ENCODE measurements around the gene BHLHE40. TPM values are rescaled to one million over a fixed set of nuclear protein-coding genes. Genes with fewer than 3 reads are reported as not detected.
A peak's percentile ranks its signal among the peaks of the same experiment; 100 is the strongest.

The BHLHE40 gene
- total and polyA plus RNA-seq, 2 donors (not counting 3 experiments of a cell fraction or from before 2014, with no cell fraction given): 40.3 to 57.9 TPM

DNA sequence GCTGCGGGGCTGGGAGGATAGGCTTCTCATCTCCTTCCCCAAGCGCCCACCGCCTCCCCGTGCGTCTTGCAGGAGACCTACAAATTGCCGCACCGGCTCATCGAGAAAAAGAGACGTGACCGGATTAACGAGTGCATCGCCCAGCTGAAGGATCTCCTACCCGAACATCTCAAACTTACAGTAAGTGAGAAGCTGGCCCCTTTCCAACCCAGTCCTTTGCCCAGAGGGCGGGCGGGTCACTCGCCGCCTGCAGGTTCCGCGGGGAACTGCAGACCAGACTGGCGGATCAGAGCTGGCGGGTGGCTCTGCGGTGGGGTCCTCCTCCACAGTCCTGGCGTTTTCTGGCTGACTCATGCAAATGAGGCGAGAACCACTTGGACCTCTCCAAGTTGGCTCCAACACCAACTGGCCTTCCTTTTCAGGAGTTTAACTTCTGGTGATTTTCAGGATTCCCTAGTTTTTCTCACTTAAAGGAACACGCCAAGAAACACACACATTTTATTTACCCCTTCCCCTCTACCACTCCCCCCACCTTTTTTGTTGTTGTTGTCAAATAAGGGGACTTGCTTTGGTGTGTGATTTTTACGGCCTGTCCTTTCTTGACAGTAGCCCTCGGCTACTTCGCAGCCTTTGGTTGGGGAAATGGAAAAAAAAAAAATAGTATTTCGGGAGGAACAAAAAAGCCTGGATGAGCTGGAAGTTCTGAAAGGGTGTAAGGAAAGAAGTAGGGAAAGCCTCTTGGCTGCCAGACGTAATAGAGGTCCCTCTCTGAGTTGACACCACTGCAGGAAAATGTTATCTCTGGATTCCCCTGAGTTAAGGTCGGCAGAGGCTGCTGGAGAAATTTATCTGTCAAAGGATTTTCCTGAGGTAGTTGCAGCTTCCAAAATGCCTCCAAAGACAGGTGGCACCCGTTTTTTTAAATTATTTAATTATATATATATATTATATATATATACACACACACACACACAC is 1.3 kb downstream of the BHLHE40 start:
- POLR2A ChIA-PET: interaction anchor here (1.0 to 1.9 kb wide), 4 partner anchors 36 to 46 kb away, joined by 3 to 8 read pairs (median 6); no protein-coding TSS in a partner anchor
- Histone ChIP-seq H3K9me3 (replicated peaks; ENCODE audit: control insufficient read depth, insufficient read depth, low read length) (no peaks in the 10 kb centered on the region), H3K79me2 (ENCODE audit: control insufficient read depth, insufficient read depth, low read length) (peaks cover 52% of the 10 kb centered on the region), H3K4me2 (ENCODE audit: insufficient read depth, low read length) (peak overlapping the region; percentile 96), H3K4me1 (ENCODE audit: control insufficient read depth, extremely low read depth, insufficient read depth, low read length) (peaks cover 63% of the 10 kb centered on the region), H3K27me3 (ENCODE audit: control insufficient read depth in 2 of 2, insufficient read depth in 2 of 2, low read length in 2 of 2) (no peaks in the 10 kb centered on the region), H3K36me3 (ENCODE audit: control insufficient read depth in 2 of 2, extremely low read depth in 1 of 2, insufficient read depth in 2 of 2, low read length in 2 of 2) (peaks cover 4 to 8% of the 10 kb centered on the region in 2 experiments), H4K20me1 (replicated peaks; ENCODE audit: control insufficient read depth, extremely low read depth, insufficient read depth, low read length) (no peaks in the 10 kb centered on the region), H3K27ac (ENCODE audit: insufficient read depth, low read depth, low read length) (peak overlapping the region; percentile 80), H3K4me3 (replicated peaks in 1 of 3; ENCODE audit: insufficient read depth in 1 of 3, low read depth in 1 of 3, low read length in 3 of 3) (peak overlapping the region; percentile 42 to 79 (median 65)), H3K9ac (replicated peaks; ENCODE audit: extremely low read depth, insufficient read depth, low read length) (peak overlapping the region; percentile 98), H3K9me1 (replicated peaks; ENCODE audit: control insufficient read depth, extremely low read depth, insufficient read depth, low read length) (no peaks in the 10 kb centered on the region), H2AFZ (ENCODE audit: low read depth, low read length) (no peak overlapping the region)
- no peak for TF ChIP-seq GATA2 (IDR thresholded peaks at IDR 0.05; ENCODE audit: insufficient read depth, insufficient read length, low read depth, low read length)
- TF ChIP-seq, protein P1, sequence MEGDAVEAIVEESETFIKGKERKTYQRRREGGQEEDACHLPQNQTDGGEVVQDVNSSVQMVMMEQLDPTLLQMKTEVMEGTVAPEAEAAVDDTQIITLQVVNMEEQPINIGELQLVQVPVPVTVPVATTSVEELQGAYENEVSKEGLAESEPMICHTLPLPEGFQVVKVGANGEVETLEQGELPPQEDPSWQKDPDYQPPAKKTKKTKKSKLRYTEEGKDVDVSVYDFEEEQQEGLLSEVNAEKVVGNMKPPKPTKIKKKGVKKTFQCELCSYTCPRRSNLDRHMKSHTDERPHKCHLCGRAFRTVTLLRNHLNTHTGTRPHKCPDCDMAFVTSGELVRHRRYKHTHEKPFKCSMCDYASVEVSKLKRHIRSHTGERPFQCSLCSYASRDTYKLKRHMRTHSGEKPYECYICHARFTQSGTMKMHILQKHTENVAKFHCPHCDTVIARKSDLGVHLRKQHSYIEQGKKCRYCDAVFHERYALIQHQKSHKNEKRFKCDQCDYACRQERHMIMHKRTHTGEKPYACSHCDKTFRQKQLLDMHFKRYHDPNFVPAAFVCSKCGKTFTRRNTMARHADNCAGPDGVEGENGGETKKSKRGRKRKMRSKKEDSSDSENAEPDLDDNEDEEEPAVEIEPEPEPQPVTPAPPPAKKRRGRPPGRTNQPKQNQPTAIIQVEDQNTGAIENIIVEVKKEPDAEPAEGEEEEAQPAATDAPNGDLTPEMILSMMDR (IDR thresholded peaks at IDR 0.05; ENCODE audit: extremely low read depth in 1 of 2, insufficient read depth in 1 of 2, low read depth in 1 of 2, low read length in 2 of 2): peak; percentile 96 to 97
- peak; percentile 80 for TF ChIP-seq POLR2AphosphoS5 (IDR thresholded peaks at IDR 0.05; ENCODE audit: insufficient read depth, low read depth, low read length)
- TF ChIP-seq JUN (IDR thresholded peaks at IDR 0.05; ENCODE audit: borderline replicate concordance, insufficient read depth, insufficient read length, low read depth): no peak
- TF ChIP-seq, protein P2, sequence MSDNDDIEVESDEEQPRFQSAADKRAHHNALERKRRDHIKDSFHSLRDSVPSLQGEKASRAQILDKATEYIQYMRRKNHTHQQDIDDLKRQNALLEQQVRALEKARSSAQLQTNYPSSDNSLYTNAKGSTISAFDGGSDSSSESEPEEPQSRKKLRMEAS (IDR thresholded peaks at IDR 0.05; ENCODE audit: insufficient read depth, insufficient read length): no peak
- TF ChIP-seq POLR2A (IDR thresholded peaks at IDR 0.05; ENCODE audit: low read depth, low read length): peak; percentile 39
- no peak for TF ChIP-seq EZH2 (IDR thresholded peaks at IDR 0.05; ENCODE audit: borderline replicate concordance, low read depth, low read length, severe bottlenecking)
- TF ChIP-seq FOS (IDR thresholded peaks at IDR 0.05; ENCODE audit: borderline replicate concordance, insufficient read depth, low read length): peak; percentile 55
- peak; percentile 14 for TF ChIP-seq MYC (IDR thresholded peaks at IDR 0.05; ENCODE audit: low read depth, low read length)
- BruUV-seq (replicated peaks): no TSS peak
- FAIRE-seq (peak; percentile 94), DNase-seq (ENCODE audit: low read depth, low spot score) (peak; percentile 93)
- CTCF ChIA-PET: interaction anchor here (0.6 to 13.6 kb wide), 31 partner anchors 14 to 271 kb away, joined by 3 to 327 read pairs (median 4); no protein-coding TSS in a partner anchor
- dilution Hi-C loops (cut with MboI; ENCODE audit: extremely low pct_ligation_motif_present, low sequenced_read_pairs) (no loop called here), intact Hi-C loops (cut with micrococcal nuclease) (no loop called here)
